Stimulated activated CD8-positive, alpha-beta memory T cell treated with anti-CD3 and anti-CD28 coated beads, Interleukin-7, amount 100 ng/mL, for 24 hours (primary cell): Measurements from ENCODE around the gene RIT1.
A peak's percentile ranks its signal among the peaks of the same experiment; 100 is the strongest.

Source experiments
- DNase-seq: peaks from one replicate; pipeline ENCODE4 v3.0.0-alpha.2; 2020; ENCODE audit warnings: low read depth

Gene RIT1

GRCh38 chr1:155911156-155912055 lies at the start of gene RIT1:
Gene RIT1 (minus strand): TSS chr1:155911349. CDS start chr1:155910761, 588 bp downstream.
- DNase-seq: peak; percentile 61

- no peak for DNase-seq
Measured at GRCh38 chr1:155960081-155960745, 49.1 kb upstream of the RIT1 start.

- DNase-seq: no peak
Measured at GRCh38 chr1:155957411-155957915, 46.3 kb upstream of the RIT1 start.

GRCh38 chr1:155954645-155955044 lies 43.5 kb upstream of the RIT1 start:
- no peak for DNase-seq

GRCh38 chr1:155952505-155952890 lies 41.3 kb upstream of the RIT1 start:
- DNase-seq: no peak

GRCh38 chr1:155951753-155952504 lies 40.8 kb upstream of the RIT1 start:
- no peak for DNase-seq

GRCh38 chr1:155950829-155951228 lies 39.7 kb upstream of the RIT1 start:
- DNase-seq: no peak

GRCh38 chr1:155947741-155948140 lies 36.6 kb upstream of the RIT1 start:
- DNase-seq: no peak

- DNase-seq: no peak
Measured at GRCh38 chr1:155947292-155947691, 36.1 kb upstream of the RIT1 start.

GRCh38 chr1:155946633-155947219 lies 35.6 kb upstream of the RIT1 start:
- DNase-seq: no peak

GRCh38 chr1:155944444-155944799 lies 33.3 kb upstream of the RIT1 start:
- DNase-seq: no peak

- no peak for DNase-seq
Measured at GRCh38 chr1:155942578-155943141, 31.5 kb upstream of the RIT1 start.

GRCh38 chr1:155941845-155942531 lies 30.8 kb upstream of the RIT1 start:
- no peak for DNase-seq

- DNase-seq: no peak
Measured at GRCh38 chr1:155940993-155941844, 30.1 kb upstream of the RIT1 start, which contains the start of gene RXFP4. Gene RXFP4 (plus strand): TSS chr1:155941638. CDS start chr1:155941710, 72 bp downstream.

- no peak for DNase-seq
Measured at GRCh38 chr1:155940482-155940992, 29.4 kb upstream of the RIT1 start.

GRCh38 chr1:155938220-155938627 lies 27.1 kb upstream of the RIT1 start:
- no peak for DNase-seq

GRCh38 chr1:155934936-155935590 lies 23.9 kb upstream of the RIT1 start:
- no peak for DNase-seq

- DNase-seq: peak; percentile 79
Measured at GRCh38 chr1:155934097-155934935, 23.2 kb upstream of the RIT1 start, which contains the start of gene KHDC4. Gene KHDC4 (minus strand): TSS chr1:155934413. CDS start chr1:155934373, 40 bp downstream.
